Mammary epithelial cell (primary cell): ENCODE measurements around the gene PIR.

Experiments
- EZH2 ChIP-seq: IDR thresholded peaks from 2 replicates; pipeline ENCODE4 v1.6.1; 2012; ENCODE audit warnings: low read length, inconsistent platforms, borderline replicate concordance
- TF ChIP-seq, protein P1 (sequence below), 2 donors: IDR thresholded peaks in 1 of 2; conservative IDR thresholded peaks in 1 of 2; 2 replicates each; pipeline ENCODE4 v1.5.1; 2011 to 2012; ENCODE audit warnings: inconsistent platforms in 2 of 2, low read length in 2 of 2, mild to moderate bottlenecking in 2 of 2, control low read depth in 1 of 2, low read depth in 1 of 2; ENCODE audit not compliant: insufficient read depth in 1 of 2; ENCODE audit errors: extremely low read depth in 1 of 2

GRCh38 chrX:15410947-15411346, 82.2 kb downstream of the PIR start:
- TF ChIP-seq, protein P1, sequence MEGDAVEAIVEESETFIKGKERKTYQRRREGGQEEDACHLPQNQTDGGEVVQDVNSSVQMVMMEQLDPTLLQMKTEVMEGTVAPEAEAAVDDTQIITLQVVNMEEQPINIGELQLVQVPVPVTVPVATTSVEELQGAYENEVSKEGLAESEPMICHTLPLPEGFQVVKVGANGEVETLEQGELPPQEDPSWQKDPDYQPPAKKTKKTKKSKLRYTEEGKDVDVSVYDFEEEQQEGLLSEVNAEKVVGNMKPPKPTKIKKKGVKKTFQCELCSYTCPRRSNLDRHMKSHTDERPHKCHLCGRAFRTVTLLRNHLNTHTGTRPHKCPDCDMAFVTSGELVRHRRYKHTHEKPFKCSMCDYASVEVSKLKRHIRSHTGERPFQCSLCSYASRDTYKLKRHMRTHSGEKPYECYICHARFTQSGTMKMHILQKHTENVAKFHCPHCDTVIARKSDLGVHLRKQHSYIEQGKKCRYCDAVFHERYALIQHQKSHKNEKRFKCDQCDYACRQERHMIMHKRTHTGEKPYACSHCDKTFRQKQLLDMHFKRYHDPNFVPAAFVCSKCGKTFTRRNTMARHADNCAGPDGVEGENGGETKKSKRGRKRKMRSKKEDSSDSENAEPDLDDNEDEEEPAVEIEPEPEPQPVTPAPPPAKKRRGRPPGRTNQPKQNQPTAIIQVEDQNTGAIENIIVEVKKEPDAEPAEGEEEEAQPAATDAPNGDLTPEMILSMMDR (conservative IDR thresholded peaks at IDR 0.05 in 1 of 2, IDR thresholded peaks at IDR 0.05 in 1 of 2; ENCODE audit: extremely low read depth in 1 of 2, insufficient read depth in 1 of 2, low read depth in 1 of 2, low read length in 2 of 2): no peak
- TF ChIP-seq EZH2: no peak
